Mucosa of descending colon (tissue), 3 donors: ENCODE data around the gene IQGAP2. TPM values are rescaled to one million over a fixed set of nuclear protein-coding genes. Genes with fewer than 3 reads are reported as not detected.

Experiments
- ATAC-seq: fragments of 200-7000 bp; cut with Tn5 transposase; one replicate; pipeline ENCODE4 v1.9.1; 2020; ENCODE audit warnings: mild to moderate bottlenecking, moderate library complexity
- DNase-seq, 3 donors: peaks; one replicate each; pipeline ENCODE4 v3.0.0-alpha.2; 2020
- H3K36me3 ChIP-seq: fragments of 200-600 bp; one replicate; pipeline ENCODE4 v1.8.0; 2021; ENCODE audit warnings: low read depth, mild to moderate bottlenecking
- H3K4me1 ChIP-seq: fragments of 200-600 bp; one replicate; pipeline ENCODE4 v1.8.0; 2021; ENCODE audit warnings: low read depth, mild to moderate bottlenecking
- H3K4me3 ChIP-seq: fragments of 200-600 bp; one replicate; pipeline ENCODE4 v1.8.0; 2021; ENCODE audit warnings: mild to moderate bottlenecking
- H3K9me3 ChIP-seq: fragments of 200-600 bp; one replicate; pipeline ENCODE4 v1.8.0; 2021; ENCODE audit warnings: mild to moderate bottlenecking
- intact Hi-C, 2 donors: fragments of 100-400 bp; cut with DNase I in 1 of 2; cut with micrococcal nuclease in 1 of 2; formaldehyde crosslinking; loops; one replicate each; pipeline versions ENCODE4 v1.11.0 to v1.11.1; 2022; cut with DNase I, micrococcal nuclease
- total RNA-seq, 3 donors: library from RNA; stranded (reverse); fragmentation: NEBNext Ultra II Directional in 2 of 3; extraction: Animal tissue kit (Norgen Biotek cat#: 25700) in 2 of 3; gene quantifications; one replicate each; pipeline versions ENCODE4 v1.2.1 to v1.2.4, GENCODE V29; 2021 to 2023
- TF ChIP-seq, protein P1 (sequence below): fragments of 200-600 bp; IDR thresholded peaks from one replicate; pipeline ENCODE4 v1.8.0; 2022; ENCODE audit warnings: antibody characterized with exemption, mild to moderate bottlenecking
- donor health status: DM: no; HTN: no; CAD: no; lungs with moderate emphysema.
- donor health status: DM: no; HTN: no; CAD: no.
- donor health status: DM: no; HTN: yes; CAD: no.

The IQGAP2 gene
- total RNA-seq, 3 donors from 2014 or later: 59.7 to 159 (median 84.8) TPM

DNA sequence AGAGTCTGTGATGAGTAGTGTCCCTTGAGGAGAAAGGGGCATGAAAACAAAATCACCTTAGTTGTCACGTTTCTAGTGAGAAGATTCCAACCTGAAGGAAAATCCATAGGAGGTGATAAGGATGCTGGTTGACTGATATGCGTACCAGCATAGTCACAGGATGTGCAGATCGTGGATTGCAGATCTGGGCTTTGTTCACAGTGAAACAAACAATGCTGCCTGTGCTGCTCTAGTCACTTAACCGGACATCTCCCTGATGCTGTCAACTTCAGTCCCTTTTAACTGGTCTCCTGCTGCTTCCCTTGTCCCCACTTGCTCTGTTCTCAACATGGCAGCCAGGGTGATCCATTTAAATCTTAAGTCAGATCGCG, 89.7 kb downstream of the IQGAP2 start:
- H3K9me3 ChIP-seq: no peaks in the 10 kb centered on the region
- no peak for DNase-seq
- ATAC-seq: no peak
- intact Hi-C loops: no loop called here
- TF ChIP-seq, protein P1, sequence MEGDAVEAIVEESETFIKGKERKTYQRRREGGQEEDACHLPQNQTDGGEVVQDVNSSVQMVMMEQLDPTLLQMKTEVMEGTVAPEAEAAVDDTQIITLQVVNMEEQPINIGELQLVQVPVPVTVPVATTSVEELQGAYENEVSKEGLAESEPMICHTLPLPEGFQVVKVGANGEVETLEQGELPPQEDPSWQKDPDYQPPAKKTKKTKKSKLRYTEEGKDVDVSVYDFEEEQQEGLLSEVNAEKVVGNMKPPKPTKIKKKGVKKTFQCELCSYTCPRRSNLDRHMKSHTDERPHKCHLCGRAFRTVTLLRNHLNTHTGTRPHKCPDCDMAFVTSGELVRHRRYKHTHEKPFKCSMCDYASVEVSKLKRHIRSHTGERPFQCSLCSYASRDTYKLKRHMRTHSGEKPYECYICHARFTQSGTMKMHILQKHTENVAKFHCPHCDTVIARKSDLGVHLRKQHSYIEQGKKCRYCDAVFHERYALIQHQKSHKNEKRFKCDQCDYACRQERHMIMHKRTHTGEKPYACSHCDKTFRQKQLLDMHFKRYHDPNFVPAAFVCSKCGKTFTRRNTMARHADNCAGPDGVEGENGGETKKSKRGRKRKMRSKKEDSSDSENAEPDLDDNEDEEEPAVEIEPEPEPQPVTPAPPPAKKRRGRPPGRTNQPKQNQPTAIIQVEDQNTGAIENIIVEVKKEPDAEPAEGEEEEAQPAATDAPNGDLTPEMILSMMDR: no peak
- peaks cover 14% of the 10 kb centered on the region for H3K4me1 ChIP-seq
- no peak overlapping the region for H3K4me3 ChIP-seq
- no peaks in the 10 kb centered on the region for H3K36me3 ChIP-seq

DNA sequence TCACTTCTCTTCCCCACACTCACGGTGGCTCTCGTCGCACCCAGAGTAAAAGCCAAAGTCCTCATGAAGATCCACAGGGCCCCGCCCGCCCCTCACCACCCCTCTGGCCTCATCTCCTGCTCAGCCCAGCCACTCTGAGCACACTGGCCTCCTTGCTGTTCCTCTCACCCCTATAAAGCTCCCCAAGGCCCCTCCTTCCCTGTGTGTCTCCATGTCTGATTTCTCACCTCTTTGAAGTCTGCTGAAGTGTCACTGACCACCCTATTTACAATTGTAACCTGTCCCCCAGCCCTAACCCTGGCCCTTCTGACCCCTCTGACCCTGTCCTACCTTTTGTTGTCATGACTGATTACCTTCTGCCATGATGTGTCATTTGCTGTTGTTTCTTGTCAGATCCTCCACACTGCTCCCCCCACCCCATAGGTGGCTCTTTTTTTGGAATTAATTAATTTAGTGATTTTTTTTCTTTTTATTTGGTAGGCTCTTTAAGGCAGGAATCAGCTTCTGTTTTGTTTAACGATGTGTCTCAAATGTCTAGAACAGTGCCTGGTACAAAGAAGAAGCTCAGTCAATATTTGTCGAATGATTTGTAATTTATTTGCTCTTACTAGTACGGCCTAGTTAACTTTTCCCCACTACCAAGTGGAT, 90.2 kb downstream of the IQGAP2 start:
- no peaks in the 10 kb centered on the region for H3K9me3 ChIP-seq
- ATAC-seq (peak; percentile 40), DNase-seq (peak in 1 of 3 donors; percentile 48)
- H3K36me3 ChIP-seq: no peaks in the 10 kb centered on the region
- TF ChIP-seq, protein P1: no peak
- peaks cover 14% of the 10 kb centered on the region for H3K4me1 ChIP-seq
- intact Hi-C loops: no loop called here
- no peak overlapping the region for H3K4me3 ChIP-seq

DNA sequence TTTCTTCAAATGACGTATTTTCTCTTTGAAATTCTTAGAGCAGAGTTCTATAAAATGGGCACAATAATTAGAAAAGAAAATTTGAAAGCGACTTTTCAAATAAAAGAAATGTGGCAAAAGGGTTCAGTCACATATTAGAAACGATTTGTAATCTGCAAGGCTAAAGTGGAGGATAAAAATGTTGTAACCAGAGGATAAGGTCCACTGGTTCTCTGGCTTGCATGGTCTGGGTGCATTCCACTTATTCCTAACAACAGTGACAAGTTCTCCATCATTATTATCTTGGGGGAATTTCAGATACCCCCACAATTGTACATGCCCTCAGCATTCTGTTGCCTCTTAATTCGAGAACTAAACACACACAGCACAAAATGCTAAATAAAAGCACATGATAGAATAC, 91.1 kb downstream of the IQGAP2 start:
- Histone ChIP-seq H3K4me3 (no peak overlapping the region), H3K9me3 (no peaks in the 10 kb centered on the region), H3K36me3 (no peaks in the 10 kb centered on the region), H3K4me1 (peaks cover 14% of the 10 kb centered on the region)
- DNase-seq (no peak), ATAC-seq (no peak)
- intact Hi-C loops: no loop called here
- TF ChIP-seq, protein P1: no peak

DNA sequence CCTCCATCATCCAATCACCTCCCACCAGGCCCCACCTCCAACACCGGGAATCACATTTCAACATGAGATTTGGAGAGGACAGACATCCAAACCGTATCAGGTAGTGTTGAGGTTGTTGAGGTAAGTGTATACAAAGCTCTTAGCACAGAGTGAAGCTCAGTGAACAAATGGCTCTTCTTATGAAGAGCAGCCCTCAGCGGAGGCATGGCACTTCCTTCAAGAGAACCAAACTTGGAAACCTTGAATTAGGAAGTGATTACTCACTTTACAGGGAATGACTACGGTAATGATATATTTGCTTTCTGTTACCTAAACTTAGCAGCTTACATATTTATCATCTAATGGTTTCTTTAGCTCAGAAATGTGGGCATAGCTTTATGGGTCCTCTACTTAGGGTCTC, 92.8 kb downstream of the IQGAP2 start:
- intact Hi-C loops: no loop called here
- ATAC-seq: no peak
- TF ChIP-seq, protein P1: no peak
- peaks cover 14% of the 10 kb centered on the region for H3K4me1 ChIP-seq
- H3K4me3 ChIP-seq: no peak overlapping the region
- H3K9me3 ChIP-seq: no peaks in the 10 kb centered on the region
- no peak for DNase-seq
- H3K36me3 ChIP-seq: no peaks in the 10 kb centered on the region

DNA sequence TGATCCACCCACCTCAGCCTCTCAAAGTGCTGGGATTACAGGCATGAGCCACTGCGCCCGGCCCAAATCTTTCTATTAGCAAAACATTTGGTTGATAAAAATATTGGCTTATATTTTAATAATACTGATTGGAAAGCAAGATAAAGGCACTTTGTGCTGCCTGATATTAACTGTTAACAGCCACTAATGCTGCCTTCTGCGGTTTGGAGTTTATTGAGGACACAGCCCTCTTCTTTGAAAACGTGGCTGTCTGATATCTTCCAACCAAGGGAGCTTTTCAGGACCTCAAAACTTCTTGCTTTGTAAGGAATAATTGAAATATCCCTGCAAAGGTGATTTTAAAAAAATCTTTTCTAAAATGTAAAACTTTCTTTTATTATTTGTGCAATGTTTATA, 94.0 kb downstream of the IQGAP2 start:
- H3K4me1 ChIP-seq: peaks cover 6% of the 10 kb centered on the region

More for the DNA sequence above, 94.0 kb downstream of the IQGAP2 start:
- Histone ChIP-seq H3K36me3 (no peaks in the 10 kb centered on the region), H3K4me3 (no peak overlapping the region), H3K9me3 (no peaks in the 10 kb centered on the region)
- DNase-seq: no peak
- TF ChIP-seq, protein P1: no peak
- intact Hi-C loops: no loop called here
- ATAC-seq: no peak
